ENCODE measurements around the gene NLGN1.
"Not testable (repeated sequence)": the region's sequence is repeated elsewhere in the genome, so short reads cannot be mapped to it uniquely, and the experiment has no call there.

The NLGN1 gene

GRCh38 chr3:174197416-174197815 is 799.9 kb downstream of the NLGN1 start:
- no peak for DNase-seq

GRCh38 chr3:174198199-174198598 is 800.7 kb downstream of the NLGN1 start:
- DNase-seq: no peak

GRCh38 chr3:174199696-174200095 is 802.2 kb downstream of the NLGN1 start:
- no peak for DNase-seq

- DNase-seq: no peak
These were observed 804.6 kb downstream of the NLGN1 start for GRCh38 chr3:174202116-174202515.

- DNase-seq: no peak
These were observed 805.0 kb downstream of the NLGN1 start for GRCh38 chr3:174202561-174202960.

- DNase-seq: no peak
These were observed 807.2 kb downstream of the NLGN1 start for GRCh38 chr3:174204765-174205164.

GRCh38 chr3:174206607-174207192 is 809.2 kb downstream of the NLGN1 start:
- DNase-seq: no peak

GRCh38 chr3:174208161-174208560 is 810.6 kb downstream of the NLGN1 start:
- DNase-seq: no peak

GRCh38 chr3:174211896-174212295 is 814.4 kb downstream of the NLGN1 start:
- DNase-seq: not testable (repeated sequence)

- DNase-seq: no peak
These were observed 817.9 kb downstream of the NLGN1 start for GRCh38 chr3:174215456-174215855.

- DNase-seq: no peak
These were observed 818.5 kb downstream of the NLGN1 start for GRCh38 chr3:174216019-174216418.

- peak; percentile 1 for DNase-seq
These were observed 819.6 kb downstream of the NLGN1 start for GRCh38 chr3:174216946-174217718.

GRCh38 chr3:174218016-174218415 is 820.5 kb downstream of the NLGN1 start:
- no peak for DNase-seq

- DNase-seq: no peak
These were observed 822.2 kb downstream of the NLGN1 start for GRCh38 chr3:174219738-174220137.

GRCh38 chr3:174220775-174221554 is 823.4 kb downstream of the NLGN1 start:
- no peak for DNase-seq

GRCh38 chr3:174223042-174223441 is 825.5 kb downstream of the NLGN1 start:
- DNase-seq: no peak

- no peak for DNase-seq
These were observed 826.1 kb downstream of the NLGN1 start for GRCh38 chr3:174223626-174224025.

- DNase-seq: no peak
These were observed 832.4 kb downstream of the NLGN1 start for GRCh38 chr3:174229916-174230315.

GRCh38 chr3:174232028-174232657 is 834.6 kb downstream of the NLGN1 start:
- not testable (repeated sequence) for DNase-seq

GRCh38 chr3:174232658-174233429 is 835.3 kb downstream of the NLGN1 start:
- no peak for DNase-seq

GRCh38 chr3:174233511-174233910 is 836.0 kb downstream of the NLGN1 start:
- no peak for DNase-seq

- no peak for DNase-seq
These were observed 844.9 kb downstream of the NLGN1 start for GRCh38 chr3:174242311-174243041.

Data from activated CD4-positive, alpha-beta T cell treated with anti-CD3 and anti-CD28 coated beads, Interleukin-2, Interleukin-6, amounts not matched to agents 100 ng/mL and 50 ng/mL, durations not matched to agents 16 hours and 8 hours (primary cell).